Fibroblast of gingiva (primary cell): ENCODE data around the gene XRN2.

ENCODE experiments used
- DNase-seq: peaks from one replicate; pipeline ENCODE4 v3.0.0-alpha.2; 2011; ENCODE audit warnings: low read depth

XRN2 gene

DNA sequence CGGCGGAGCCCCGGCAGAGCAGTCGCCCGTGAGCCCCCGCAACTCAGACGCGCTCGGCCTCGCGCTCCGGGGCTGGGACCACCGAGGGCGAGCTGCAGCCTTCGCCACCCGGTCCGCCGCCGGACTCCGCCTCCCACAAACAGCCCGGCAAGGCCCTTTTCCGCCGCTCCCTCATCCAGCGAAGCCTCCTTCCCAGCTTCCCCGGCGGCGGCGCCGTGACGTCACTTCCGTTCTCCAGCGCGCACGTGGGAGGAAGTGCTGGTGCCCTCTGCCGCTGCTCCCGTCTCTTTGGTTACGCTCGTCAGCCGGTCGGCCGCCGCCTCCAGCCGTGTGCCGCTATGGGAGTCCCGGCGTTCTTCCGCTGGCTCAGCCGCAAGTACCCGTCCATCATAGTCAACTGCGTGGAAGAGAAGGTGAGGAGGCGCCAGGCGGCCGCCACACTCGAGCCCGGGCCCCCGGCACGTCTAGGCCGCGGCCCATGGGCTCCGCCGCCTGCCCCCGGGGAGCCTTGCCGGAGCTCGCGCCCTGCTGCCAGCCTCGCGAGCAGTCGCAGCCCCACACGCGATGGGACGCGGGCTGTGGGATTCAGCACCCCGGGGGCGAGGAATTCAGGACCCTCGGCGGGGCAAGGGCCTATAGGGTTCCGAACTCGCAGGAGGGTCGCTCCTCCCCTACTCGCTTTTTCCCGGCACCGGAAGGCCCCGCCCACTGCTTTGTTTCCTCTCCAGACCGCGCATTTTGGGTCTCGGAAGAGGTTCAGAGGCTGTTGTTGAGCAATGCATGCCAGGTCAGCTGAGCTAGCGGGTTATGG, at the start of gene XRN2:
XRN2 (plus strand) TSS at position 271 of the 811 bp plus-strand sequence; CDS start at position 339, 68 bp downstream.
- peak; percentile 94 for DNase-seq

GRCh38 chr20:21257192-21257591, 45.9 kb upstream of the XRN2 start:
- no peak for DNase-seq

DNA sequence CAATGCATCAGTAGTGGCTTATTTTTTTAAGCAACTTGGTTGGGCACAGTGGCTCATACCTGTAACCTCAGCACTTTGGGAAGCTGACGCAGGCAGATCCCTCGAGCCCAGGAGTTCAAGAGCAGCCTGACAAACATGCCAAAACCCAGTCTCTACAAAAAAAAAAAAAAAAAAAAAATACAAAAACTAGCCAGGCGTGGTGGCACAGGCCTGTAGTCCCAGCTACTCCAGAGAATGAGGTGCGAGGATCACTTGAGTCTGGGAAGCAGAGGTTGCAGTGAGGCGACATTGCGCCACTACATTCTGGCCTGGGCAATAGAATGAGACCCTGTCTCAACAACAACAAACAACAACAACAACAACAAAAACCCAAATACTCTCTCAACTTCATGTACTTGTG, 44.7 kb upstream of the XRN2 start:
- DNase-seq: no peak

- DNase-seq: no peak
Observed at GRCh38 chr20:21259346-21259745, 43.8 kb upstream of the XRN2 start.

GRCh38 chr20:21262812-21263211, 40.3 kb upstream of the XRN2 start:
- no peak for DNase-seq

- DNase-seq: no peak
Observed at GRCh38 chr20:21265261-21266190, 37.6 kb upstream of the XRN2 start.

GRCh38 chr20:21266191-21266536, 37.0 kb upstream of the XRN2 start:
- no peak for DNase-seq

DNA sequence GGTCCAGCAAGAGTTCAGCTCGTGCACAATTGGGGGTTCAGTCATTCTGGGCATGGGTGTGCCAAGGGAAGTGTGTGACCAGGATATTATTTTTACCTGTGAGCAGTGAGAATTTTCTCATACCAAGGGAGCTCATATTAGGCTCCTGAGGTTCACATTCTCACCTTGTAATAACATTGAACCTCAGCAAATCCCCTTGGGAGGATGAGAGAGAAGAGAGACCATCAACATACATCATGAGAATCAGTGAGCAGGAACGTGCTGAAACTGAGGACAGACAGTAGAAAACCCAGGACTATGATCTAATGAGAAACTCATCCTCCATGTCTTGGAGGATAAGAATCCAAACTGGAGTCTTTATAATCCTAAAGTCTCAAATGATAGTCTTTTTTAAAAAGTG, 33.4 kb upstream of the XRN2 start:
- DNase-seq: no peak

DNA sequence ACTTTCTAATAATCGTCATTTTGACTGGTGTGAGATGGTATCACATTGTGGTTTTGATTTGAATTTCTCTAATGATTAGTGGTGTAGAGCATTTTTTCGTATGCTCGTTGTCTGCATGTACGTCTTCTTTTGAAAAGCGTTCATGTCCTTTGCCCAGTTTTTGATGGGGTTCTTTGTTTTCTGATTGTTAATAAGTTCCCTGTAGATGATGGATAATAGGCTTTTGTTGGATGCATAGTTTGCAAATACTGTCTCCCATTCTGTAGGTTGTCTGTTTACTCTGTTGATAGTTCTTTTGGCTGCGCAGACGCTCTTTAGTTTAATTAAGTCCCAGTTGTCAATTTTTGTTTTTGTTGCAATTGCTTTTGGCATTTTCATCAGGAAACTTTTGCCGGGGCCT, 32.3 kb upstream of the XRN2 start:
- no peak for DNase-seq

- no peak for DNase-seq
Observed at GRCh38 chr20:21272279-21272678, 30.9 kb upstream of the XRN2 start.

DNA sequence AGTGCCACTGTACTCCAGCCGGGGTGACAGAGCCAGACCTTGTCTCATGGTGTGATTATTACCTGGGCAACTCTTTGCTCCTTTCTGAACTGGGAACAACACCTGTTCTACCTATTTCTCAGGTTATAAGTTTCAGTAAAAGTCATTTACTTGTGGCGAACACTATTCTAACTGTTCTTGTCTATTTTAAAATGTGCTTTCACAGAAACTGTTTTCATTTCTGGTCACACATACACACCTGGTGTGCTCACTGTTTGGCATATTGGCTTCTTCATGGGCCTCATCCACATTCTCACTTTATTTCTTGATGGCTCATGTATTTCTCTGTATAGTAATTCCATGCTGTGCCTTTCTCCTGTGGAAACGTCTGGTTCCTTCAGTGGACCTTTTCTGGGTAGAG, 30.5 kb upstream of the XRN2 start:
- DNase-seq: no peak

- no peak for DNase-seq
Observed at GRCh38 chr20:21273755-21274386, 29.3 kb upstream of the XRN2 start.

GRCh38 chr20:21278829-21279228, 24.3 kb upstream of the XRN2 start:
- DNase-seq: no peak

DNA sequence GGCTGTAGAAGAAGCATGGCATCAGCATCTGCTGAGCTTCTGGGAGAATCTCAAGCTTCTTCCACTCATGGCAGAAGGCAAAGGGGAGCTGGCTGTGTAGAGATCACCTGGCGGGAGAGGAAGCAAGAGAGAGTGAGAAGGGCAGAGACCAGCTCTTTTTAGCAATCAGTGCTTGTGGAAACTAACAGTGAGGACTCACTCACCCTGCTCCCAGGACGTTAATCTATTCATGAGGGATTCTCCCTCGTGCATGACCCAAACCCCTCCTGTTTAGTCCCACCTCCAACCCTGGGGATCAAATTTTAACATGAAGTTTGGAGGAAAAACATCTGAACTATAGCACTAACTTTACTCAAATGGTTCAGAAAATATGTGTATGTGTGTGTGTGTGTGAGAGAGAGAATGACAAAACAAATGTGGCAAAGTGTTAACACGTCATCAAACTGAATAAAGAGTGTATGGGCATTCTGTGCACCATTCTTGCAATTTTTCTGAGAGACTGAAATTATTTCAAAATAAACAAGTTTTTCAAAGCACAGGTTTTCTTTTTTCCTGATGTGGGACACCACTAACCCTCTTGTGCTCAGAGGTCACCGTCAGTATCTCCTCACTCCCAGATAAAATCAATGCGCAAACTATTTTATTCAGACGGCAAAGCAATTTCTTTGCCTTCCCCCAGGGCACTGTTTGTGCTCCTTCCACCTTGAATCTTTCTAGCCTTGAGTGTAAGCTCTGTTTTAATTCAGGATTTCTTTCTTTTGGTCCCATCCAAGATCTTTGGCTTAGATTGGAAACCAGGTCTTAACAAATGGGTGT, 23.2 kb upstream of the XRN2 start:
- DNase-seq: no peak

DNA sequence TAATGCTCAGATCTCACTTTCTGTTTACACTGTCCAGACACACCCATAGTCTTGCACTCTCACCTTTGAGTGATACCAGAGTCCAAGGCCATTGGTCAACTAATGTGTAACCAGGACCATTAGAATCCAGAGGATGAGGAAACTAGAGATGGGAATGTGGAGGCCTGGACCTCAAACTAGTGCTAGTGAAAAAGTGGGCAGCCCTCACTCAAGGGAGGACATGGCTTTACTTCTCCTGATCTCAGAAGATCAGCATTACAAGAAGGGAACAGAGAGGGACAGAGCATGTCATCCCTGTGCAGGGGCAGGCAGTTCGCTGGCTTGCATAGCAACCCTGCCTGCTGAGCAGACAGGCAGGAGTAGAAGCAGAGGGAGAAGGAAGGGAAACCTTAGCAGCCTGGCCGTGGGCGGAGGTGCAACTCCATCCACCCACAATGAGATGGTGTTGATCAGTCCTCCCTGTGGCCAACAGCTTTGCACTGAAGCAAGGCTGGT, 22.6 kb upstream of the XRN2 start:
- DNase-seq: no peak

- no peak for DNase-seq
Observed at GRCh38 chr20:21286775-21287174, 16.4 kb upstream of the XRN2 start.

GRCh38 chr20:21288587-21289370, 14.4 kb upstream of the XRN2 start:
- DNase-seq: no peak

DNA sequence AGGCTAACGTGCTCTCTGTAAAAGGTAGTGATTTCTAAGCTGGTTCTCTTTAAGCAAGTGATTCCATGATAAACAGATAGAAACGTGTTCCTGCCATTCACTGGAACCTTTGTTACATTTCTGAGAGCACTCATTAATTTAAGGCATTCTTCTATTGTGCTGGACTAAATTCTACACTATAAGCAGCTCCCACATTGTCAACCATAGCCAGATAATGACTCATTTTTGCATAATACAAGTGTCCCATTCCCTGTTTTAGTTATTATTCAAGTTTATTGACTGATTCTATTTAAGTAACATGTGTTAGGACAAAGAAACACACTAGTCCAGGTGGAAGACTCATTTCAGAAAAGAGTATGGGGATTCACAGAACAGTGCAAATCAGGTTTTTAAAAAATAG, 13.5 kb upstream of the XRN2 start:
- DNase-seq: no peak

DNA sequence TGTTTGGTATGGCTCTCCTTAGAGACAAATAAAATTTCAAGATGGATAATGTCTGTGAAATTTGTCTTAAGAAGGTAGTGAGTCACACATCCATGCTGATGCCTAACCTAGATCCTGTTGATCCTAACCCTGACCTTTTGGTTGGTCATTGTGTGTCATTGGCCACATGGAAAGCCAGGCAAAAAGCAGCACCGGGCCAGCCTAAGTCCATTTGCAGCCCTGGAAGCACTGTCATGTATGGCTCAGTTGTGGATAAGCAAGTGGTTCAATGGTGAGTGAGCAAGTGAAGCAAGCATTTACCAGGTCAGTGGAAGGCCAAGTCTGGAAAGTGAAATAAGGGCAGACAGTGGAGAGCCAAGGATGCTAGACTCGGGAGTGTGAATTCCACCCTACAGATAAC, 12.1 kb upstream of the XRN2 start:
- DNase-seq: no peak

GRCh38 chr20:21294755-21295154, 8.4 kb upstream of the XRN2 start:
- DNase-seq: no peak
